ENCODE results near the gene FSTL4.

GRCh38 chr5:133406208-133406976 is 205.9 kb downstream of the FSTL4 start:
- TF ChIP-seq EZH2 (IDR thresholded peaks at IDR 0.05; ENCODE audit: low read depth, unreplicated experiment) = no peak
- no peak for TF ChIP-seq REST (IDR thresholded peaks at IDR 0.05; ENCODE audit: unreplicated experiment)
- TF ChIP-seq, protein P1, sequence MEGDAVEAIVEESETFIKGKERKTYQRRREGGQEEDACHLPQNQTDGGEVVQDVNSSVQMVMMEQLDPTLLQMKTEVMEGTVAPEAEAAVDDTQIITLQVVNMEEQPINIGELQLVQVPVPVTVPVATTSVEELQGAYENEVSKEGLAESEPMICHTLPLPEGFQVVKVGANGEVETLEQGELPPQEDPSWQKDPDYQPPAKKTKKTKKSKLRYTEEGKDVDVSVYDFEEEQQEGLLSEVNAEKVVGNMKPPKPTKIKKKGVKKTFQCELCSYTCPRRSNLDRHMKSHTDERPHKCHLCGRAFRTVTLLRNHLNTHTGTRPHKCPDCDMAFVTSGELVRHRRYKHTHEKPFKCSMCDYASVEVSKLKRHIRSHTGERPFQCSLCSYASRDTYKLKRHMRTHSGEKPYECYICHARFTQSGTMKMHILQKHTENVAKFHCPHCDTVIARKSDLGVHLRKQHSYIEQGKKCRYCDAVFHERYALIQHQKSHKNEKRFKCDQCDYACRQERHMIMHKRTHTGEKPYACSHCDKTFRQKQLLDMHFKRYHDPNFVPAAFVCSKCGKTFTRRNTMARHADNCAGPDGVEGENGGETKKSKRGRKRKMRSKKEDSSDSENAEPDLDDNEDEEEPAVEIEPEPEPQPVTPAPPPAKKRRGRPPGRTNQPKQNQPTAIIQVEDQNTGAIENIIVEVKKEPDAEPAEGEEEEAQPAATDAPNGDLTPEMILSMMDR (conservative IDR thresholded peaks at IDR 0.05; ENCODE audit: low read depth in 2 of 2) = no peak
- no peak for TF ChIP-seq EZH2phosphoT487 (IDR thresholded peaks at IDR 0.05; ENCODE audit: unreplicated experiment)
- TF ChIP-seq ZNF462 (CRISPR knock-in tag; IDR thresholded peaks at IDR 0.05) = no peak
- TF ChIP-seq CREB1 (CRISPR knock-in tag; IDR thresholded peaks at IDR 0.05; ENCODE audit: low read depth) = no peak
- no peak for TF ChIP-seq STAT1 (IDR thresholded peaks at IDR 0.05; ENCODE audit: unreplicated experiment)
- no peak for TF ChIP-seq POLR2AphosphoS5 (IDR thresholded peaks at IDR 0.05; ENCODE audit: low read depth)
- TF ChIP-seq ZNF331 (CRISPR knock-in tag; IDR thresholded peaks at IDR 0.05; ENCODE audit: low read depth) = no peak
